SK-N-MC (cell line): Measurements from ENCODE around the gene MFAP2.

Source experiments
- EZH2 ChIP-seq: fragments of 200-600 bp; sonication (generic); IDR thresholded peaks from one replicate; pipeline ENCODE4 v1.6.1; 2017; ENCODE audit warnings: antibody characterized with exemption
- FOXP2 ChIP-seq: optimal IDR thresholded peaks from 2 replicates; pipeline ENCODE3; 2011; ENCODE audit warnings: mild to moderate bottlenecking, moderate library complexity; ENCODE audit not compliant: insufficient read depth; ENCODE audit errors: extremely low read length, control extremely low read depth
- POLR2AphosphoS5 ChIP-seq: IDR thresholded peaks from 2 replicates; pipeline ENCODE4 v1.6.1; 2012; ENCODE audit warnings: mild to moderate bottlenecking, low read depth, low read length, borderline replicate concordance

GRCh38 chr1:16975838-16976237 is 4.6 kb downstream of the MFAP2 start:
- TF ChIP-seq POLR2AphosphoS5 = no peak
- TF ChIP-seq EZH2 = no peak
- TF ChIP-seq FOXP2 = no peak
